HEK293 (cell line): ENCODE measurements around the gene DRAP1.

ENCODE experiments used
- ATF2 ChIP-seq: fragments of 450-650 bp; formaldehyde crosslinking; IDR thresholded peaks from 2 replicates; pipeline ENCODE4 v1.5.1; 2016; ENCODE audit warnings: missing biosample characterization, missing genetic modification characterization, low read depth
- CTCF ChIP-seq: fragments of 450-650 bp; formaldehyde crosslinking; IDR thresholded peaks from 2 replicates; pipeline ENCODE4 v1.5.1; 2016; ENCODE audit warnings: missing biosample characterization, missing genetic modification characterization
- IKZF3 ChIP-seq: fragments of 450-650 bp; IDR thresholded peaks from 2 replicates; pipeline ENCODE4 v1.5.0; 2018; ENCODE audit warnings: missing biosample characterization, mild to moderate bottlenecking, missing genetic modification characterization, moderate library complexity
- REPIN1 ChIP-seq: fragments of 450-650 bp; formaldehyde crosslinking; IDR thresholded peaks from 2 replicates; pipeline ENCODE4 v1.5.1; 2017; ENCODE audit warnings: missing biosample characterization, missing genetic modification characterization, low read depth
- REST ChIP-seq: fragments of 450-650 bp; formaldehyde crosslinking; IDR thresholded peaks from 2 replicates; pipeline ENCODE4 v1.5.1; 2016; ENCODE audit warnings: missing biosample characterization, missing genetic modification characterization
- ZNF121 ChIP-seq: fragments of 450-650 bp; formaldehyde crosslinking; IDR thresholded peaks from 2 replicates; pipeline ENCODE4 v1.5.1; 2016; ENCODE audit warnings: missing biosample characterization, missing genetic modification characterization
- ZNF146 ChIP-seq: fragments of 450-650 bp; formaldehyde crosslinking; IDR thresholded peaks from 2 replicates; pipeline ENCODE4 v1.5.1; 2016; ENCODE audit warnings: missing biosample characterization, missing genetic modification characterization
- ZNF239 ChIP-seq: fragments of 450-650 bp; formaldehyde crosslinking; IDR thresholded peaks from 2 replicates; pipeline ENCODE4 v1.5.1; 2016; ENCODE audit warnings: missing biosample characterization, missing genetic modification characterization
- ZNF26 ChIP-seq: fragments of 450-650 bp; formaldehyde crosslinking; IDR thresholded peaks from 2 replicates; pipeline ENCODE4 v1.5.1; 2016; ENCODE audit warnings: missing biosample characterization, missing genetic modification characterization
- ZNF549 ChIP-seq: fragments of 450-650 bp; IDR thresholded peaks from 2 replicates; pipeline ENCODE4 v1.5.1; 2018; ENCODE audit warnings: missing biosample characterization, missing genetic modification characterization, mild to moderate bottlenecking, inconsistent platforms, moderate library complexity
- ZNF837 ChIP-seq: fragments of 450-650 bp; formaldehyde crosslinking; IDR thresholded peaks from 2 replicates; pipeline ENCODE4 v1.5.1; 2016; ENCODE audit warnings: missing biosample characterization, missing genetic modification characterization

GRCh38 chr11:65945941-65946558 lies 26.8 kb downstream of the DRAP1 start:
- TF ChIP-seq CTCF (tag by site-specific recombination) = no peak
- TF ChIP-seq REPIN1 (tag by site-specific recombination) = no peak
- no peak for TF ChIP-seq ZNF26 (tag by site-specific recombination)
- no peak for TF ChIP-seq ATF2 (tag by site-specific recombination)
- TF ChIP-seq ZNF549 (tag by site-specific recombination) = no peak
- no peak for TF ChIP-seq ZNF121 (tag by site-specific recombination)
- TF ChIP-seq IKZF3 (tag by site-specific recombination) = no peak
- no peak for TF ChIP-seq REST
- TF ChIP-seq ZNF239 (tag by site-specific recombination) = no peak
- no peak for TF ChIP-seq ZNF837 (tag by site-specific recombination)
- no peak for TF ChIP-seq ZNF146 (tag by site-specific recombination)
